Endothelial cell of umbilical vein (primary cell): Measurements from ENCODE around the gene PDE4B. TPM values are rescaled to one million over a fixed set of nuclear protein-coding genes. Genes with fewer than 3 reads are reported as not detected.

ENCODE experiments used
- BruUV-seq: library from RNA; stranded (reverse); fragments of 400-500 nt; replicated peaks from 2 replicates; lab custom pipeline; 2021; lab: Mats Ljungman, UMichigan
- CTCF ChIA-PET: fragments of 300-600, 350-600 bp; sonication (Branson Sonifier 250); formaldehyde crosslinking; loops from one replicate; lab custom pipeline; 2021; ENCODE audit warnings: antibody characterized with exemption, inconsistent platforms; lab: Charles Lee
- POLR2A ChIA-PET: fragments of 300-600, 350-600 bp; sonication (Branson Sonifier 250); formaldehyde crosslinking; loops from one replicate; lab custom pipeline; 2021; ENCODE audit warnings: antibody characterized with exemption, inconsistent platforms; lab: Charles Lee
- DNase-seq: peaks from one replicate; pipeline ENCODE4 v3.0.0-alpha.2; 2011; ENCODE audit warnings: low read depth, low spot score
- FAIRE-seq: peaks from 2 replicates; lab custom pipeline; 2011; peaks lifted over from hg19 to GRCh38; lab: Jason Lieb, UNC
- H2AFZ ChIP-seq: 2 replicates; pipeline ENCODE4 v1.6.0; 2012; ENCODE audit warnings: low read depth, low read length, control low read depth, inconsistent platforms
- H3K27ac ChIP-seq: 2 replicates; pipeline ENCODE4 v1.5.1; 2011; ENCODE audit warnings: low read depth, mild to moderate bottlenecking, control low read depth, low read length, moderate library complexity; ENCODE audit not compliant: insufficient read depth
- H3K27me3 ChIP-seq, 2 experiments: 2 replicates each; pipeline versions ENCODE4 v1.6.0 to v1.6.1; 2011; ENCODE audit warnings: low read length in 2 of 2, mixed read lengths in 1 of 2; ENCODE audit not compliant: control insufficient read depth in 2 of 2, insufficient read depth in 2 of 2
- H3K36me3 ChIP-seq, 2 experiments: 2 replicates in 1 of 2; 3 replicates in 1 of 2; pipeline ENCODE4 v1.5.1; 2011; ENCODE audit warnings: low read length in 2 of 2, mild to moderate bottlenecking in 1 of 2, moderate library complexity in 1 of 2; ENCODE audit not compliant: control insufficient read depth in 2 of 2, insufficient read depth in 2 of 2; ENCODE audit errors: extremely low read depth in 1 of 2
- H3K4me1 ChIP-seq: 3 replicates; pipeline ENCODE4 v1.5.1; 2011; ENCODE audit warnings: mild to moderate bottlenecking, low read length; ENCODE audit not compliant: control insufficient read depth, insufficient read depth; ENCODE audit errors: extremely low read depth
- H3K4me2 ChIP-seq: 2 replicates; pipeline ENCODE4 v1.6.1; 2011; ENCODE audit warnings: low read length, control low read depth, mixed read lengths; ENCODE audit not compliant: insufficient read depth
- H3K4me3 ChIP-seq, 3 experiments: fragments of 200-600 bp in 1 of 3; sonication (generic), shearing (Covaris generic) in 1 of 3; replicated peaks in 1 of 3; 2 replicates each; pipeline ENCODE4 v1.5.1; 2011 to 2016; ENCODE audit warnings: control low read depth in 3 of 3, low read length in 3 of 3, mild to moderate bottlenecking in 2 of 3, inconsistent platforms in 1 of 3, low read depth in 1 of 3, moderate library complexity in 1 of 3; ENCODE audit not compliant: insufficient read depth in 1 of 3
- H3K79me2 ChIP-seq: 2 replicates; pipeline ENCODE4 v1.6.0; 2012; ENCODE audit warnings: low read length, inconsistent platforms; ENCODE audit not compliant: control insufficient read depth, insufficient read depth
- H3K9ac ChIP-seq: replicated peaks from 2 replicates; pipeline ENCODE3; 2011; ENCODE audit warnings: low read length, control low read depth; ENCODE audit not compliant: insufficient read depth; ENCODE audit errors: extremely low read depth
- H3K9me1 ChIP-seq: replicated peaks from 3 replicates; pipeline ENCODE4 v1.6.0; 2011; ENCODE audit warnings: mild to moderate bottlenecking, low read length; ENCODE audit not compliant: control insufficient read depth, insufficient read depth; ENCODE audit errors: extremely low read depth
- H3K9me3 ChIP-seq: replicated peaks from 2 replicates; pipeline ENCODE4 v1.5.1; 2012; ENCODE audit warnings: low read length, inconsistent platforms; ENCODE audit not compliant: control insufficient read depth, insufficient read depth
- H4K20me1 ChIP-seq: replicated peaks from 2 replicates; pipeline ENCODE3; 2011; ENCODE audit warnings: mild to moderate bottlenecking, low read length; ENCODE audit not compliant: control insufficient read depth, insufficient read depth; ENCODE audit errors: extremely low read depth
- CTCF ChIP-seq, 2 donors: IDR thresholded peaks; 1 replicate in 1 of 2; 2 replicates in 1 of 2; pipeline ENCODE4 v1.5.1; 2011; ENCODE audit warnings: low read length in 2 of 2, mild to moderate bottlenecking in 2 of 2, moderate library complexity in 2 of 2, control low read depth in 1 of 2, inconsistent platforms in 1 of 2, low read depth in 1 of 2; ENCODE audit not compliant: insufficient read depth in 1 of 2; ENCODE audit errors: extremely low read depth in 1 of 2
- EZH2 ChIP-seq: IDR thresholded peaks from 2 replicates; pipeline ENCODE4 v1.6.1; 2012; ENCODE audit warnings: borderline replicate concordance, low read depth, mild to moderate bottlenecking, moderate library complexity, low read length, inconsistent platforms; ENCODE audit not compliant: severe bottlenecking
- FOS ChIP-seq: IDR thresholded peaks from 2 replicates; pipeline ENCODE4 v1.6.1; 2011; ENCODE audit warnings: mild to moderate bottlenecking, low read length, moderate library complexity, borderline replicate concordance; ENCODE audit not compliant: insufficient read depth
- GATA2 ChIP-seq: IDR thresholded peaks from 2 replicates; pipeline ENCODE4 v1.7.0; 2011; ENCODE audit warnings: low read depth, mild to moderate bottlenecking, moderate library complexity, mixed read lengths, low read length; ENCODE audit not compliant: insufficient read length, insufficient read depth
- JUN ChIP-seq: IDR thresholded peaks from 2 replicates; pipeline ENCODE4 v1.6.1; 2011; ENCODE audit warnings: borderline replicate concordance, low read depth; ENCODE audit not compliant: insufficient read length, insufficient read depth
- MYC ChIP-seq: IDR thresholded peaks from one replicate; pipeline ENCODE4 v1.6.1; 2011; ENCODE audit warnings: mild to moderate bottlenecking, low read depth, low read length
- POLR2AphosphoS5 ChIP-seq: IDR thresholded peaks from 2 replicates; pipeline ENCODE4 v1.6.1; 2012; ENCODE audit warnings: low read depth, mild to moderate bottlenecking, control low read depth, low read length, moderate library complexity; ENCODE audit not compliant: insufficient read depth
- dilution Hi-C: fragments of 300-500 bp; cut with MboI; formaldehyde crosslinking; loops from one replicate; pipeline ENCODE4 v1.15.0; 2019; ENCODE audit warnings: low sequenced_read_pairs; ENCODE audit not compliant: extremely low pct_ligation_motif_present
- intact Hi-C: fragments of 100-400 bp; cut with micrococcal nuclease; formaldehyde crosslinking; loops from one replicate; pipeline ENCODE4 v1.10.0; 2022
- polyA plus RNA-seq, 4 experiments: library from polyadenylated mRNA; depleted of rRNA in 3 of 4; stranded (reverse) in 3 of 4; unstranded in 1 of 4; fragments of >200 nt; gene quantifications; 2 replicates each; pipeline versions ENCODE4 v1.2.1 to v1.2.3, GENCODE V29; 2011 to 2012; ENCODE audit warnings: missing spikeins in 1 of 4
- total RNA-seq: library from RNA; stranded (reverse); gene quantifications from 2 replicates; pipeline ENCODE4 v1.2.3, GENCODE V29; 2021

The PDE4B gene
- total and polyA plus RNA-seq, 2 donors (not counting 3 experiments of a cell fraction or from before 2014, with no cell fraction given), result 63.5 to 69.8 TPM

DNA sequence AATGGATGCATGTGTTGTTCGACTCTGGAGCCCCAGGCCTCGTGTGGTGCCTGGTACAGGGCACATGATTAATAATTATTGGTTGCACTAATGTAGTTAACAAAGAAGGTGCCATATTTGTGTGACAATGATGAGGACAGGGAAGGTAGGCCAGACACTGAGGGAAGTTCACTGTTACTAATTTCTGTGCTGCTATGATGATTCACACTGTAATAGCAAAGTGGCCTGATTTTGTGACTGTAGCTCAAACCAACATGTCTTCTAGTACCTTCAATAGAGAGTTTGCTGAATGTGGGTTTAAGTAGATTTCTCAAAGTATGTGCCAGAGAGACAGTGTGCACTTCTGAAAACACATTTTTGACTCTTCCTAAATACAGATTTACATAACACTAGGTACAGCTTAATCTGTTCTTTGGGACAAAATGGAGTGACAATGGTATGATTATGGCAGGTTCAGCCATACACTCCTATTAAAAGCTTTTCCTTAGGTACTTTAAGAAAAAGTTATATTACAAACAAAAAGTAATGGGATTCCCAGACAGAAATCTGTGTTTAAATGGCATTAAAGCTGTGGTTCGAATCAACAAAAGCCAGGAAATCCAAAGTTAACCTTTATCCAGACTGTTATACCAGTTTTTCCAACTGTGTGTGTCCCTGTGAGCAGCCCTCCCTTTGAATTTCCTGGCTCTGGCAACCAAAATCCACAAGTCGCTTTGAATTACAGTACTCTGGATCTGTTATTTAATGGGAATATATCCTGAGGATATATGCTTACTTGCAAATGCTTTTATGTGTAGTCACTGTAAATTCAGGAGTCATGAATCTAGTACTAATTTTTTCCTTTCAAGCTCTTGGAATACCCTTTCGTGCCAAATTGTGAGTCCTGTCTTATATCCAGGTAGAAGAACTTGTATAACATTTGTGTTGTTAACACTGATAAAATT is 464.2 kb downstream of the PDE4B start:
- intact Hi-C loops (no loop called here), dilution Hi-C loops (loop anchor here (25.0 kb wide), 1 partner anchor 205 kb away; no protein-coding TSS in a partner anchor)
- no peak for TF ChIP-seq EZH2
- TF ChIP-seq FOS, result peak; percentile 16
- no peak for TF ChIP-seq MYC
- TF ChIP-seq CTCF (IDR thresholded peaks at IDR 0.05; ENCODE audit: extremely low read depth in 1 of 2, insufficient read depth in 1 of 2, low read depth in 1 of 2, low read length in 2 of 2), result no peak
- no peak for TF ChIP-seq JUN
- TF ChIP-seq POLR2AphosphoS5, result no peak
- no peak for TF ChIP-seq GATA2
- peaks cover 8% of the 10 kb centered on the region for H3K4me1 ChIP-seq
- no peak overlapping the region for H3K4me3 ChIP-seq
- H3K79me2 ChIP-seq, result no peaks in the 10 kb centered on the region
- DNase-seq (no peak), FAIRE-seq (peak; percentile 37)
- no peak overlapping the region for H3K9ac ChIP-seq
- H3K27ac ChIP-seq, result no peak overlapping the region
- no peaks in the 10 kb centered on the region for H3K36me3 ChIP-seq
- no peaks in the 10 kb centered on the region for H4K20me1 ChIP-seq
- no peaks in the 10 kb centered on the region for H3K9me3 ChIP-seq
- POLR2A ChIA-PET, result no interaction called here
- H3K4me2 ChIP-seq, result no peak overlapping the region
- H3K27me3 ChIP-seq, result no peaks in the 10 kb centered on the region
- no TSS peak for BruUV-seq
- CTCF ChIA-PET, result interaction anchor here (1.0 to 3.8 kb wide), 11 partner anchors 14 to 476 kb away, joined by 3 to 54 read pairs (median 4); no protein-coding TSS in a partner anchor
- no peaks in the 10 kb centered on the region for H3K9me1 ChIP-seq
- H2AFZ ChIP-seq, result peak overlapping the region; percentile 11
